Mononuclear cell (primary cell): Measurements from ENCODE around the gene LRIG1. TPM values are rescaled to one million over a fixed set of nuclear protein-coding genes. Genes with fewer than 3 reads are reported as not detected.

Experiments
- H3K27me3 ChIP-seq: 2 replicates; pipeline ENCODE4 v1.6.0; 2011; ENCODE audit warnings: low read length, control low read depth; ENCODE audit not compliant: insufficient read depth
- H3K4me1 ChIP-seq: 2 replicates; pipeline ENCODE4 v1.5.1; 2011; ENCODE audit warnings: mild to moderate bottlenecking, low read length, control low read depth; ENCODE audit not compliant: insufficient read depth
- H3K4me3 ChIP-seq: 2 replicates; pipeline ENCODE4 v1.5.1; 2011; ENCODE audit warnings: mild to moderate bottlenecking, low read length, moderate library complexity
- H3K9me3 ChIP-seq: 2 replicates; pipeline ENCODE4 v1.5.1; 2011; ENCODE audit warnings: low read depth, mild to moderate bottlenecking, control low read depth, low read length
- total RNA-seq: library from RNA; depleted of rRNA; stranded (reverse); fragments of >200 nt; gene quantifications from one replicate; pipeline ENCODE4 v1.2.3, GENCODE V29; 2012

Gene LRIG1, protein sequence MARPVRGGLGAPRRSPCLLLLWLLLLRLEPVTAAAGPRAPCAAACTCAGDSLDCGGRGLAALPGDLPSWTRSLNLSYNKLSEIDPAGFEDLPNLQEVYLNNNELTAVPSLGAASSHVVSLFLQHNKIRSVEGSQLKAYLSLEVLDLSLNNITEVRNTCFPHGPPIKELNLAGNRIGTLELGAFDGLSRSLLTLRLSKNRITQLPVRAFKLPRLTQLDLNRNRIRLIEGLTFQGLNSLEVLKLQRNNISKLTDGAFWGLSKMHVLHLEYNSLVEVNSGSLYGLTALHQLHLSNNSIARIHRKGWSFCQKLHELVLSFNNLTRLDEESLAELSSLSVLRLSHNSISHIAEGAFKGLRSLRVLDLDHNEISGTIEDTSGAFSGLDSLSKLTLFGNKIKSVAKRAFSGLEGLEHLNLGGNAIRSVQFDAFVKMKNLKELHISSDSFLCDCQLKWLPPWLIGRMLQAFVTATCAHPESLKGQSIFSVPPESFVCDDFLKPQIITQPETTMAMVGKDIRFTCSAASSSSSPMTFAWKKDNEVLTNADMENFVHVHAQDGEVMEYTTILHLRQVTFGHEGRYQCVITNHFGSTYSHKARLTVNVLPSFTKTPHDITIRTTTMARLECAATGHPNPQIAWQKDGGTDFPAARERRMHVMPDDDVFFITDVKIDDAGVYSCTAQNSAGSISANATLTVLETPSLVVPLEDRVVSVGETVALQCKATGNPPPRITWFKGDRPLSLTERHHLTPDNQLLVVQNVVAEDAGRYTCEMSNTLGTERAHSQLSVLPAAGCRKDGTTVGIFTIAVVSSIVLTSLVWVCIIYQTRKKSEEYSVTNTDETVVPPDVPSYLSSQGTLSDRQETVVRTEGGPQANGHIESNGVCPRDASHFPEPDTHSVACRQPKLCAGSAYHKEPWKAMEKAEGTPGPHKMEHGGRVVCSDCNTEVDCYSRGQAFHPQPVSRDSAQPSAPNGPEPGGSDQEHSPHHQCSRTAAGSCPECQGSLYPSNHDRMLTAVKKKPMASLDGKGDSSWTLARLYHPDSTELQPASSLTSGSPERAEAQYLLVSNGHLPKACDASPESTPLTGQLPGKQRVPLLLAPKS
- total RNA-seq = 21.4 TPM

DNA sequence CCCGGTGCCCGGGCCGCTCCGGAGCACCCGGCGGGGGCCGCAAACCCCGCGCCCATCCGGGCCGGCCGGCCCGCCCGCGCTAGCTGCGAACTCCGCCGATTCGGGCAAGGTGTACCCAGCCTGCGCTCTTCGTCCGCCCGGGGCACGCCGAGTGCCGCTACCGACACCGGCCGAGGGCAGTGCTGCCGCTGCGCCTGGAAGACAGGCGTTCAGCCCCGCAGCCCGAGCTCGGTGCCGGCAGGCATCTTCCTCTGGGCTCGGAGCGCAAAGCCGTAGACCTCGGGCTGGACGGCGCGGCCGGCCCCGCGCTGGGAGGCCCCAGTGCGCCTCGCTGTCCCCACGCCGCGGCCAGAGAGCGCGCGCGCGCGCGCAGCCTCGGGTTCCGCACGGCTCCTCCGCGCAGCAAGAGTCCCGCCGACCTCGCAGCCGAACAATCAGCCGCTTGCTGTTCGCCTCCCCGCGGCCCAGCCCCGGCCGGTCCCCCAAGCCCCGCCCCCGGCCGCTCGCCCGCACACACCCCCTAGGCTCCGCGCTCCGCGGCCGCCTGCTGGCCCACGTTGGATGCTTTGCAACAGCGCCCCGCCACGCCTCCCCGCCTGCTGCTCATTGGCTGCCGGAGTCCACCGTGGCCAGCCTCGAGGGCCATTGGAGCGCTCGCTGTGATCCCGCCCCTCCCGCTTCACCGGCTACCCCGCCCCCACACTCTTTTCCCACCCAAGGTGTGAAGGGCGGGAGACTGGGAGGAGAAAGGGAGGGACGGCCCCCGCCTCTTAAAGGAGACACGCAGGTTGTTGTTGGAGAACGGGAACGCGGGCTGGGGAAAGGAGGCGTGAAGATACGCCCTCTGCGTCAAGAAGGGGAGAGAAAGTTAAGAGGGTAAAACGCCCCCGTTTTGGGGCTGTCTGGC, at the start of gene LRIG1:
LRIG1 (minus strand) TSS at position 447 of the 907 bp plus-strand sequence. CDS start 615 bp downstream, outside the sequence.
- Histone ChIP-seq H3K27me3 (peaks cover 7% of the 10 kb centered on the region), H3K9me3 (no peaks in the 10 kb centered on the region), H3K4me1 (peaks cover 15% of the 10 kb centered on the region), H3K4me3 (peak within 1 kb of the TSS; percentile 63)

DNA sequence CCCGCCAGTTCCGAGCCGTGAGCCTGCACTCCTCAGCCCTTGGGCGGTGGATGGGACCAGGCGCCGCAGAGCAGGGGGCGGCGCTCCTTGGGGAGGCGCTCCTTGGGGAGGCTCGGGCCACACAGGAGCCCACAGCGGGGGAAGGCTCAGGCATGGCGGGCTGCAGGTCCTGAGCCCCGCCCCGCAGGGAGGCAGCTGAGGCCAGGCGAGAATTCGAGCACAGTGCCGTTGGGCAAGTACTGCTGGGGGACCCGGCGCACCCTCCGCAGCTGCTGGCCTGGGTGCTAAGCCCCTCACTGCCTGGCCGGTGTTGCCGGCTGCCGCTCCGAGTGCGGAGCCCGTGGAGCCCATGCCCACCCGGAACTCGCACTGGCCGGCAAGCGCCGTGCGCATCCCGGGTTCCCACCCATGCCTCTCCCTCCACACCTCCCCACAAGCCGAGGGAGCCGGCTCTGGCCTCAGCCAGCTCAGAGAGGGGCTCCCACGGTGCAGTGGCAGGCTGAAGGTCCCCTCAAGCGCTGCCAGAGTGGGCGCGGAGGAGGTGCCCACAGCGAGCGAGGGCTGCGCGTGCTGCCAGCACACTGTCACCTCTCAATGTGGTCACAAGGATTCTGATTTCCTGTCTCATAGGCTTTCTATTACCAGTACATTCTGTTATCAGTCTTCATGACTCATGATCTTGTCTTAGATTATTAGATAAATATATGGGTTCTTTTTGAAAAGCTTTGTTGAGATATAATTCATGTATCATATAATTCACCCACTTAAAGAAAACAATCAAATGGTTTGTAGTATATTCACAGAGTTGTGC, 44.0 kb upstream of the LRIG1 start:
- Histone ChIP-seq H3K27me3 (no peaks in the 10 kb centered on the region), H3K4me3 (no peak overlapping the region), H3K9me3 (no peaks in the 10 kb centered on the region), H3K4me1 (no peaks in the 10 kb centered on the region)

DNA sequence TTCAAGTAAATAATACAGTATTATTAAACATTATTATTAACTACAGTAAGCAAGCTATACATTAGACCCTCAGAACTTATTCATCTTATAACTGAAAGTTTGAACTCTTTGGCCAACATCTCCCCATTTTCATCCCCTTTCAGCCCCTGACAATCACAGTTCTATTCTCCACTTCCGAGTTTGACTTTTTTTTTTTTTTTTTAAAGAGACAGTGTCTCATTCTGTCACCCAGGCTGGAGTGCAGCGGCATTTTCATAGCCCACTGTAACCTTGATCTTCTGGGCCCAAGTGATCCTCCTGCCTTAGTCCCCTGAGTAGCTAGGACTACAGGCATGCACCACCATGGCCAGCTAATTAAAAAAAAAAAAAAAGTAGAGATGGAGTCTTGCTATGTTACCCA, 41.3 kb upstream of the LRIG1 start:
- no peaks in the 10 kb centered on the region for H3K27me3 ChIP-seq
- no peaks in the 10 kb centered on the region for H3K4me1 ChIP-seq
- H3K9me3 ChIP-seq = no peaks in the 10 kb centered on the region
- H3K4me3 ChIP-seq = no peak overlapping the region

DNA sequence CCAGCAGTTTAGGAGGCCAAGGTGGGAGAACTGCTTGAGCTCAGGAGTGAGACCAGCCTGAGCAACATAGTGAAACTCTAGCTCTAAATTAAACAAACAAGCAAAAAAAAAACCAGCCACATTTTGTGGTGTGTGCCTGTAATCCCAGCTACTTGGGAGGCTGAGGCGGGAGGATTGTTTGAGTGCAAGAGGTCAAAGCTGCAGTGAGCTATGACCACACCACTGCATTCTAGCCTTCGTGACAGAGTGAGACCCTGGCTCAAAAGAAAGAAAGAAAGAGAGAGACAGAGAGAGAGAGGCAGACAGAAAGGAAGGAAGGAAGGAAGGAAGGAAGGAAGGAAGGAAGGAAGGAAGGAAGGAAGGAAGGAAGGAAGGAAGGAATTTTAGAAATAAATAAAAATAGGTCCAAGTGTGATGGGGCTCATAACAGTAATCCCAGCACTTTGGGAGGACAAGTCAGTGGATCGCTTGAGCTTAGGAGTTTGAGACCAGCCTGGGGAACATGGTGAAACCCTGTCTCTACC, 38.7 kb upstream of the LRIG1 start:
- Histone ChIP-seq H3K4me3 (no peak overlapping the region), H3K27me3 (no peaks in the 10 kb centered on the region)

DNA sequence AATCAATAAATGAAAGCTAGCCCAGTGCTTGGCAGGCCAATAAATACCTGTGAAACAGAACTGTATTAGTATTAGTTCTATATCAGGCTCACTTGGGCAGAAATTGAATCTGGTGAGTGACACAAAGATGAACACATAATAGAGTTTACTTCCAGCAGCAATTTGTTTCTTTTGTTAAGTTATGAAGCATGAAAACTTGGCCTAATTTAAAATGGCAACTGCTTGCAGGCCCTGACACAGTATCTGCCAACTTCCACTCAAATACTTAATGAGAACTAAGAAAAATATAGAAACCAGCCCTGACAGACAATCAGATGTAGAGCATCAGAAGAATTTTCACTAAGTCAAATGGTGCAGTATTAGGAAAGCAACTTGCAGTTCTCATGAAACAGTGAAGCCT, 37.6 kb upstream of the LRIG1 start:
- H3K4me3 ChIP-seq = no peak overlapping the region
- H3K4me1 ChIP-seq = no peaks in the 10 kb centered on the region
- no peaks in the 10 kb centered on the region for H3K27me3 ChIP-seq
- H3K9me3 ChIP-seq = no peaks in the 10 kb centered on the region

More for the DNA sequence above, 38.7 kb upstream of the LRIG1 start:
- Histone ChIP-seq H3K4me1 (no peaks in the 10 kb centered on the region), H3K9me3 (no peaks in the 10 kb centered on the region)

DNA sequence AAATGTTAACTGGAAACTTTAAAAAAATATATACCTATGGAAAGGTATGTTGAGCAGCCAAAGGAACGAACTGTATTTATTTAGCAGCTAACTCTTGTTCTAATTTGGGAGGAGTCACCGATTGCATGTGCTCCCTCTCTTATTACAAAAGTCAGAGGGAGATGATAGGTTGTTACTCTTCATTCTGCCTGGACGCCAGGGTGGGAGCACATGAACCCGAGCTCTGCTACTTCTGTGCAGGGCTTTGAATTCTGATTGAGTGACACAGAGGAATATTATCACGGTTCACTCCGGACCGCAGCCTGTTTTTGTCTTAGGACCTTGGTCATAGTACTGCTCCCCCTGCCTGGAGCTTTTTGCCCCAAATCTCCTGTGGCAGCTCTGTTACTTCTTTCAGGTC, 36.9 kb upstream of the LRIG1 start:
- no peaks in the 10 kb centered on the region for H3K4me1 ChIP-seq

DNA sequence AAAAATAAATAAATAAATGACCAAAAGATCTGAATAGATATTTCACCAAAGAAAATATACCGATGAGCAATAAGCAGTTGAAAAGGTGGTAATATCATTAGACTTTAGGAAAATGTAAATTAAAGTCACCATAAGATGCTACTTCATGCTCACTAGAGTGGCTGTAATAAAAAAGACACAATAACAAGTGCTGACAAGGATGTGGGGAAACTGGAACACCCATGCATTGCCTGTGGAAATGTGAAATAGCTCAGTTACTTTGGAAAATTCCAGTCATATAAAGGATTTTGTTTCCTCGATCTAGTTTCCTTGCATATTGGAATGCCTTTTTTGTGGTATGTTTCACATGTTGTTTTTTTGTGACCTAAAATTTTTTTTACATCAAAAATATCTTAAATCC, 36.0 kb upstream of the LRIG1 start:
- H3K9me3 ChIP-seq = no peaks in the 10 kb centered on the region
- H3K4me3 ChIP-seq = no peak overlapping the region
- no peaks in the 10 kb centered on the region for H3K27me3 ChIP-seq
- no peaks in the 10 kb centered on the region for H3K4me1 ChIP-seq

More for the DNA sequence above, 36.9 kb upstream of the LRIG1 start:
- Histone ChIP-seq H3K4me3 (no peak overlapping the region), H3K9me3 (no peaks in the 10 kb centered on the region), H3K27me3 (no peaks in the 10 kb centered on the region)

DNA sequence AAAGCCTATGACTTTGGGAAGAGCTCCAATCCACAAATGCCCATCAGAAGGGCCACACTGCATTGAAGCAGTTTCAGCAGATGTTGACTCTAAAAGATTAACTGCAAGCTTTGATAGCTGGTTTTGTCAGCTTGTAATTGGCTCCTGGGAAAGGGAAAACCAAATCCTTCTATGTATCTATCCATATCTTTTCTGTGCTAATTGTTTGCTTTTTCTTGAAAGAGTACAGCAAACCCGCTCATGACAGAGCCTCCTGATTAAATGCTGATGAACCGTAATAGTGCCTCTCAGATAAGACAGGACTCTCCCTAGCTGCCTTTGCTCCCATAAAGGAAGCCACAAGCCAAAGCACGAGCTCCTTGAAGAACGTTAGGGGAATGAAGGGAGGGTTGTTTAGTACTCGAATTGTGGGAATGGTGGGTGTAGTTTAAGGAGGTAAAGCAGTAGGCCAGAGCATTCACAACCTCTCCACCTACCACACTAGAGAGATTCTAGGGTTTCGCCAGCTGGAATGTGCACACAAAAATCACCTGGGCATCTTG, 33.6 kb upstream of the LRIG1 start:
- no peaks in the 10 kb centered on the region for H3K9me3 ChIP-seq
- H3K4me3 ChIP-seq = no peak overlapping the region
- H3K27me3 ChIP-seq = no peaks in the 10 kb centered on the region
- H3K4me1 ChIP-seq = no peaks in the 10 kb centered on the region

DNA sequence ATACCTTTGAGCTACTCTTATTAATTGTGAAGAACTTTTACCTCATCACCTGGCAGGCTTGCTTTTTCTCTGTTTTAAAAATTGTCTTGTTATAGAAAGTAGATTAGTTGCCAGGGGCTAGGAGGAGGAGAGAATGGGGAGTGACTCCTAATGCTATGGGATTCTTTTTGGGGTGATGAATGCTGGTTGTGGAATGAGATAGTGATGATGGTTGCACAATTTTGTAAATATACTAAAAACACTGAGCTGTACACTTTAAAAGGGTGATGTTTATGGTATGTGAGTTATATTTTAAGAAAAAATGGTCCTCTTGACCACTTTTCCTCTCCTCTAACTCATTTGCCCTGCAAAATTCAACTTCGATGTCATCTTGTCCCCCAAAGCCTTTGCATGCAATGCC, 31.8 kb upstream of the LRIG1 start:
- Histone ChIP-seq H3K27me3 (no peaks in the 10 kb centered on the region), H3K4me1 (no peaks in the 10 kb centered on the region), H3K4me3 (no peak overlapping the region), H3K9me3 (no peaks in the 10 kb centered on the region)

DNA sequence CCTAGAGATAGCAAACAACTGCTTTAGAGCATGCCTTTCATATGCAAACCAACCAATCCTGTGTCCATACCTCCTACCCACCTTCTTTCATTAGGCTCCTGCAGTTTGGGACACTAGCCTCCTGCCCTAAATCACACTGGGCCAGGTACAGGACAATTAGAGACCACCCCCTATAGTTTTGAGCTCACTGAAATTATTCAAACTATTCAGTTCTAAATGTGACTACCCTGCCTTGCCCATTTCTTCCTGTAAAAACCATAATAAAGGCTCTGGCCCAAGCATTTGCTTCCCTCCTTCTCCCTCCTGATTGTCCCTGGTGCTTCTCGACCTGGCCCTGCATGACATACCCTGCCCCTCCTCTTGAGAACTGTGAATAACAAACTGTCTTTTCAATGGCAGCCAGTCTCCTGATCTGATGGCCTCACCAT, 31.4 kb upstream of the LRIG1 start:
- Histone ChIP-seq H3K4me3 (no peak overlapping the region), H3K9me3 (no peaks in the 10 kb centered on the region), H3K27me3 (no peaks in the 10 kb centered on the region), H3K4me1 (no peaks in the 10 kb centered on the region)

DNA sequence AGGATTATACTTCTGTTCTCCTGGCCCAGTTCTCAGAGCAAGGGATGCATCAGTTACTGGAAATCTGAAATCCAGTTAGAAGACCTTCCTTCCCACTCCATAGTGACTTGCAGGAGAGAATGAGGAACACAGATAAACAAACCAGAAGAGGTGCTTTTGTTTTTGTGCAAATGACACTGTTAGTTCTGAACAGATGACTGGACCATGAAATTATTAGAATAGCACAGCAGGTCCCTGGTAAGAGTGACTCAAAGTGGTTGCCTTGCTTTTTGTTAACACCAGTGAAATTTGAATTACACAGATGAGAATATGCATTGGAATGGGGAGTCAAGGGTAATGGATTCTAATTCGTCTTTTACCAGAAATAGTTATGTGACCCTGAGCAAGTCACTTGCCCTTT, 30.4 kb upstream of the LRIG1 start:
- Histone ChIP-seq H3K27me3 (peaks cover 5% of the 10 kb centered on the region), H3K4me3 (no peak overlapping the region), H3K9me3 (no peaks in the 10 kb centered on the region), H3K4me1 (no peaks in the 10 kb centered on the region)

DNA sequence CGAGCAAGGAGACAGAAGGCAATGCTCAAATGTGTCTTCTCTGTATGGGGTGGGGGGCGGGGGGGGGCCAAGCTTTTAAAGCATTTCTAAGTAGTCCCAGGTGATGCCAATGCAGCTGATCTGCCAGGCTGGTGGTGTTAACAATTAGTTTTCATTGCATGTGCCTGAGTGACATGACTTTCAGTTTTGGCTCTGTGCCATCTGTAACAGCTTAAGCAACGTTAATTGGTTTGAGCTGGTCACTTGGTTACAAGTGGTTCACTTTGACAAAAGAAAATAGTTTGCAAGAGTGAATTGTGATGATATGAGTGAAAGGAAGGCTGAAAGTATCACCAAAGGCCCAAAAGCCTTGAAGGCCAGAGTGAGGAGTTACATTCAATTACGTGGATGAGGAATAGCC, 26.4 kb upstream of the LRIG1 start:
- H3K4me3 ChIP-seq = no peak overlapping the region
- H3K27me3 ChIP-seq = peaks cover 5% of the 10 kb centered on the region
- no peaks in the 10 kb centered on the region for H3K4me1 ChIP-seq
- H3K9me3 ChIP-seq = no peaks in the 10 kb centered on the region

DNA sequence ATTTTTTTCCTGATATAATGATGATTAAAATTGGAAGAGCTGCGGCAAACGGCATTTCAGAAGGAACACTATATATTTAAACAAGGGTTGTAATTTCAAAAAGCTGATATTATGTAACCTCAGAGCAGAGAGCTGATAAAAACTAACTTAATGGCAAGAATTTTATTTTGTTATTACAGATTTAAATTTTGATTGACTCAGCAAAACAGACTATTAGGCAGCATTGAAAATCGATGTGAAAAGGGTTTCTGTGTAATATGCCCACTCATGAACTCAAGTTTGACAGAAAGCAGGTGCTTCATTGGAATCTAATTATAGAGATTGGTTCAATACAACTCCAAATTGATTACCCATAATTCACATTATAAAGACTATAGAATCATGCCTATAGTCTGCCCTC, 24.9 kb upstream of the LRIG1 start:
- Histone ChIP-seq H3K4me3 (no peak overlapping the region), H3K27me3 (peaks cover 5% of the 10 kb centered on the region), H3K9me3 (no peaks in the 10 kb centered on the region), H3K4me1 (no peaks in the 10 kb centered on the region)
